Spleen (tissue), 7 donors: ENCODE measurements around the gene LYZL1.

Source experiments
- CTCF ChIP-seq, 11 experiments: fragments of 200-600 bp in 7 of 11; fragments of 450-650 bp in 4 of 11; sonication (generic) in 4 of 11; IDR thresholded peaks in 8 of 11; conservative IDR thresholded peaks in 3 of 11; 1 replicate in 7 of 11; 2 replicates in 4 of 11; pipeline versions ENCODE4 v1.4.0 to v1.8.0; 2016 to 2021; ENCODE audit warnings: antibody characterized with exemption in 11 of 11, inconsistent platforms in 4 of 11, mild to moderate bottlenecking in 1 of 11
- POLR2A ChIP-seq, 3 donors: fragments of 450-650 bp; IDR thresholded peaks; one replicate each; pipeline ENCODE4 v1.5.1; 2017; ENCODE audit warnings: antibody characterized with exemption in 3 of 3, mild to moderate bottlenecking in 1 of 3
- donor health status: DM: no; HTN: no; CAD: no; lungs with moderate emphysema.
- donor health status: DM: no; HTN: no; CAD: no.
- donor health status: DM: no; HTN: no; CAD: no.

- TF ChIP-seq CTCF (IDR thresholded peaks at IDR 0.05 in 8 of 11, conservative IDR thresholded peaks at IDR 0.05 in 3 of 11) (no peak), POLR2A (IDR thresholded peaks at IDR 0.05) (no peak)
These were observed 24.2 kb downstream of the LYZL1 start for GRCh38 chr10:29313071-29313470.
